Memory B cell (primary cell): Measurements from ENCODE around the gene MOV10L1.

Experiments used
- ATAC-seq: fragments of 150-1000 bp; cut with Tn5 transposase; 2 replicates; pipeline ENCODE4 v1.10.0; 2021; ENCODE audit warnings: low read depth, mild to moderate bottlenecking, moderate library complexity
- DNase-seq, 2 donors: peaks; one replicate each; pipeline ENCODE4 v3.0.0; 2022; ENCODE audit warnings: low spot score in 2 of 2
- H3K27ac Mint-ChIP-seq: one replicate; pipeline ENCODE4 v1.8.0; 2022; ENCODE audit warnings: mild to moderate bottlenecking, moderate library complexity, mixed read lengths
- H3K27me3 Mint-ChIP-seq: one replicate; pipeline ENCODE4 v1.8.0; 2022; ENCODE audit warnings: mixed read lengths
- H3K36me3 Mint-ChIP-seq: one replicate; pipeline ENCODE4 v1.8.0; 2022; ENCODE audit warnings: mild to moderate bottlenecking, mixed read lengths
- H3K4me1 Mint-ChIP-seq: one replicate; pipeline ENCODE4 v1.8.0; 2022; ENCODE audit warnings: mixed read lengths
- H3K4me3 Mint-ChIP-seq: one replicate; pipeline ENCODE4 v1.8.0; 2022; ENCODE audit warnings: mild to moderate bottlenecking, moderate library complexity, mixed read lengths
- H3K9me3 Mint-ChIP-seq: one replicate; pipeline ENCODE4 v1.8.0; 2022; ENCODE audit warnings: mixed read lengths

The MOV10L1 gene

DNA sequence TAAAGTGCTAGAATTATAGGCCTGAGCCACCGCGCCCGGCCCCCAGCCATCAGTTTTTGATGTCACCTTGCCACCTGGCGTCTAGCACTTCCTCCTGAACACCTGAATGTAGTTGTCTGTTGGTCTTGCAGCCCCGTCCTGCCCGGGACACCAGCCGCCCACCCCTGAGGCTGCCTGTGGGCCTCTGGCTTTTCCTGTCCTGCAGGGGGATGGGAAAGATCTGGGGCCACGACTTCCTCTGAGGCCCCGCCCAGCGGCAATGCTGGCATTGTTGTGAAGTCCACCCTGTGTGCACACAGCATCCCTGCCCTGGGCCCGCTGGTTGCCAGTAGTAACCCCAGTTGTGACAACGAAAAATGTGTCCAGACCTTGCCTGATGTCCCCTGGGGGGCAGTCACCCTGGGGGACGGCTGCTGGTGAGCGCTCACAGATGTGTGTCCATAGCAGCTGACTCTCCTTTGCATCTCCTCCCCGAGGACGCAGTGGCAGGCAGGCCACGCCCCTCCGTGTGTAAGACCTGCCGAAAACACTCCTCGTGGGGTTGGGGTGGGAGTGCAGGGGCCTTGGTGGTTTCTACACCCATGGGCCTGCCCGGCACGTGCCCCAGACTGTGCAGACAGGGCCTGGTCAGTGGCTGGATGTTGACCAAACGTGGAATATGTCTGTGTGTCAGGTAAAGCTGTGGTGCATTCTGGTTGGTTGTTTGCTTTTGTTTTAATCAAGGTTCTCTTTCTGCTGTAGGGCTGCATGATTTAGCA, 117.8 kb downstream of the MOV10L1 start:
- Mint-ChIP-seq H3K27me3 (no peaks in the 10 kb centered on the region), H3K27ac (peak overlapping the region; percentile 35), H3K9me3 (no peaks in the 10 kb centered on the region), H3K4me1 (peaks cover 21% of the 10 kb centered on the region), H3K4me3 (no peak overlapping the region), H3K36me3 (peaks cover 16% of the 10 kb centered on the region)
- peak; percentile 63 for ATAC-seq
- no peak for DNase-seq

DNA sequence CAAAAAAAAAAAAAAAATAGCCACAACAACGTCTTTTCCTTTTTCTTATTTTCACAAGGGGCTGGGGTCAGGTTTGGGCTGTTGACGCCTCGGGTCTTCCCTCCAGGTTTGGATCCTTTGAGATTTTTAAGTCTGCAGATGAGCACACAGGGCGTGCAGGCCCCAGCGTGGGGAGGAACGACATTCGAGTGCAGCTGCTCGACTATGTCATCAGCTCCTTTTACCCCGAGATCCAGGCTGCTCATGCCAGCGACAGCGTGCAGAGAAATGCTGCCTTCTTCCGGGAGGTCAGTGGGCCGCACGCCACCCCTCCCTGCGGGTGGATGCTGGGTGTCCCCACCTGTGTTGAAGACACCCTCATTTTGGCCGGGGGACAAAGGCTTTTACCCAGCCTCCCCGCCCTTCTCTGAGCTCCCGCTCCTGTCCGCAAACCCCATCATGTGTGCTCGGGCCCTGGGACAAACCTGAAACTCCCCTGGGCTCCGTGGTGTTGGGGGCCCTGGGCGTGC, 118.7 kb downstream of the MOV10L1 start:
- peaks cover 18% of the 10 kb centered on the region for H3K36me3 Mint-ChIP-seq
- H3K4me1 Mint-ChIP-seq, result peaks cover 27% of the 10 kb centered on the region
- no peak for DNase-seq
- no peaks in the 10 kb centered on the region for H3K27me3 Mint-ChIP-seq
- H3K27ac Mint-ChIP-seq, result no peak overlapping the region
- no peak for ATAC-seq
- H3K4me3 Mint-ChIP-seq, result no peak overlapping the region
- no peaks in the 10 kb centered on the region for H3K9me3 Mint-ChIP-seq

DNA sequence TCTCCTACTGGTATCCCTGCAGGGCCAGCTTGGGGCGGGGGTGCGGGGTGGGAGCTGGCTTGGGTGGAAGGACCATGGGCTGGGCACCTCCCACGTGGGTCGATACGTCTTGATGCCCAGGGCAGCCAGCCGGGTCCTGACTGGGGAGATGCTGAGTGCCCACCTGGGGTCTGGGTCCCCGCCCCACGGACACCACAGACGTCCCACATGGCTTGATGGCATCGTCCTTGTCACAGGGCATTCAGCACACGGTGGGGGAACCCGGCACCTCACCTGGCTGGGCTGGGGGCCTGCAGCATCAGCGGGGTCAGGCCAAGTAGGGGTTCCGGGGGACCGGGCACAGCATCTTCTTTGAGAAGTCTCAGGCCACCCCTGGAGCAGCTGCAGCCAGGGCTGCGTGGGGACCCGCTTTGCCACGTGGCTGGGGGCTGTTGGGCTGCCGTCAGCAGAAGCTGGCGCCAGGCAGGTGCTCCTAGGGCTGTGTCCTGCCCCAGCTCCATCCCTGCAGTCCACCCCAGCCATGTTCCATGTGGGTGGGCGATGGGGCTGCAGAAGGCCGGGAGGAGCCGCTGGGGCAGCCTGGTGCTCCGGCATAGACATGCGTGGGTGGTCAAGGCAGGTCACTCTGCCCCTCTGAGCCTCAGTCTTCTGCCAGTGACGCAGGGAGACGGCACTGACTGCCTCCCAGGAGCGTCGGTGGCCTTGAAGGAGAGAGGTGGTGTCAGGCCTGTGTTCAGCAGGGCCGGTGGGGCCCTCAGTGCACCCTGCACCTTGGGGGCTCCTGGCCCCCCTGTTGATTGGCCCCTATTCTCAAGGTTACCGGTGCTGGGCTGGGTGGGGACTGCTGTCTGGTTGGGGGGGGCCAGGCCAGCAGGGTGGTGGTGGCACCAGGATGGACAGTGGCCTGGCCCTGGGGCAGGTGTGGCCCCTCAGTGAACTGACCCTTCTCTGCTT, 119.4 kb downstream of the MOV10L1 start:
- Mint-ChIP-seq H3K27ac (peak overlapping the region; percentile 29), H3K27me3 (no peaks in the 10 kb centered on the region), H3K4me3 (no peak overlapping the region), H3K9me3 (no peaks in the 10 kb centered on the region), H3K36me3 (peaks cover 18% of the 10 kb centered on the region), H3K4me1 (peaks cover 26% of the 10 kb centered on the region)
- DNase-seq, result no peak
- ATAC-seq, result peak; percentile 16

DNA sequence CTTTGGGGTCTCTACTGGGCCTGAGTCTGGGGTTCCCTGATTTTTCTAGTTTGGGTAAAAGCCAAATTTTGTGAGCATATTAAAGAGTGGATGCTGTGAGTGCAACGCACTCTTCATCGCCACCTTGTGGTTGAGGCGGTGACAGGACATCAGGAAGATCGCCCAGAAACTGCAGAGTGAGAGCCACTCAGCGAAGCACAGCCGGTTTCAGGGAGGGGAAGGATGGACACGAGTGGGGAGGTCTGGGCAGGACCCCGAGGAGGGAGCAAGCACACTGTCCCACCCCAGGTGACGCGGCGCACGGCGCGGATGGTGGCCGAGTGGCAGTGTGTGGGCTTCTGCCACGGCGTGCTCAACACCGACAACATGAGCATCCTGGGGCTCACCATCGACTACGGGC, 120.1 kb downstream of the MOV10L1 start:
- no peak overlapping the region for H3K4me3 Mint-ChIP-seq
- peak overlapping the region; percentile 29 for H3K27ac Mint-ChIP-seq
- ATAC-seq (peak; percentile 74), DNase-seq (peak; percentile 74 to 79)
- no peaks in the 10 kb centered on the region for H3K27me3 Mint-ChIP-seq
- no peaks in the 10 kb centered on the region for H3K9me3 Mint-ChIP-seq
- H3K4me1 Mint-ChIP-seq, result peaks cover 25% of the 10 kb centered on the region
- peaks cover 17% of the 10 kb centered on the region for H3K36me3 Mint-ChIP-seq

DNA sequence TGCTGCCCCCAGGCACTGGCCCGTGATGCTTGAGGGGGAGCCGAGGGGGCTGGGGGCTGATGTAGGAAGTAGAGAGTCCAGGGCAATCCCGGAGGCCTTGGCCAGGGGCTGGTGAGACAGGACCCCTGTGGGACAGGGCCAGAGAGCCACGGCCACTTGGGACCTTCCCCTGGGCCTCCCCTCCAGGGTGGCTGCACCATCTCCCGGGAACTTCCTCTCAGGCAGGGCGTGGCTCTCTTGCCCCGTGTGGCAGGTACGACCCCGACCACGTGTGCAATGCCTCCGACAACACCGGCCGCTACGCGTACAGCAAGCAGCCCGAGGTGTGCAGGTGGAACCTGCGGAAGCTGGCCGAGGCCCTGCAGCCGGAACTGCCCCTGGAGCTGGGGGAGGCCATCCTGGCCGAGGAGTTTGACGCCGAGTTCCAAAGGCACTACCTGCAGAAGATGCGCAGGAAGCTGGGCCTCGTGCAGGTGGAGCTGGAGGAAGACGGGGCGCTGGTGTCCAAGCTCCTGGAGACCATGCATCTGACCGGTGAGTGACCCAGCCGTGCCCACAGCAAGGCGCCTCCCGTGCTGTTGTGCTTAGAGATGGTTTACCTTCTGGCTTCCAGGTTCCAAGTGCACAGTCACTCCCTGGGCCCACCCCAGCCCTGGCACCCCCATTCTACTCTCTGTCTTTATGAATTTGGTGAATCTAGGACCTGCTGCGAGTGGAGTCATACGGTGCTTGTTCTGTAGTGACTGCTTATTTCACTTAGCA, 120.8 kb downstream of the MOV10L1 start:
- ATAC-seq (no peak), DNase-seq (no peak)
- Mint-ChIP-seq H3K4me1 (peaks cover 25% of the 10 kb centered on the region), H3K9me3 (no peaks in the 10 kb centered on the region), H3K27me3 (no peaks in the 10 kb centered on the region), H3K36me3 (peaks cover 18% of the 10 kb centered on the region), H3K27ac (no peak overlapping the region), H3K4me3 (no peak overlapping the region)

DNA sequence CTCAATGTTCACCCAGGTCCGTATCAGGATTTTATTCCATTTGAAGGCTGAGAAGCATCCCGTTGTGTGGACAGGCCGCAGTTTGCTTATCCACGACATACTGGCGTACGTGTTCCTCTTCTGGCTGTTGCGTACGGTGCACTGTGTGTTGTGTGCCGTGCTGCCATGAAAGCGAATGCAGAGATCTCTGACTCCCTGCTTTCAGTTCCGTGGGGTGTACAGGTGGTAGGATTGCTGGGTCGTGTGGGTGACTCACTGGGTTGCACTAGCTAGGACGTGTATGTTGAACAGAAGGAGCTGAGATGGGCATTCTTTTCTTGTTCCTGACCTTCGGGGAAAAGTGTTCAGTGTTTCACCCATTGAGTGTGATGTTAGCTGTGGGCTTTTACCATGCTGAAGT, 121.3 kb downstream of the MOV10L1 start:
- peaks cover 18% of the 10 kb centered on the region for H3K36me3 Mint-ChIP-seq
- no peaks in the 10 kb centered on the region for H3K27me3 Mint-ChIP-seq
- H3K4me3 Mint-ChIP-seq, result no peak overlapping the region
- no peaks in the 10 kb centered on the region for H3K9me3 Mint-ChIP-seq
- ATAC-seq, result no peak
- no peak overlapping the region for H3K27ac Mint-ChIP-seq
- H3K4me1 Mint-ChIP-seq, result peaks cover 25% of the 10 kb centered on the region
- no peak for DNase-seq
